HG03521 (cell line): ENCODE measurements around the gene ARPC5L.
"Not testable (repeated sequence)": the region's sequence is repeated elsewhere in the genome, so short reads cannot be mapped to it uniquely, and the experiment has no call there.

Source experiments
- ATAC-seq: cut with Tn5 transposase; IDR thresholded peaks from one replicate; pipeline ENCODE4 v1.9.1; 2021; ENCODE audit warnings: mild to moderate bottlenecking, moderate library complexity; ENCODE audit not compliant: unreplicated experiment

ARPC5L gene

GRCh38 chr9:124861342-124862229, at the start of gene ARPC5L, which contains the start of gene RPL35:
Gene ARPC5L, plus strand, starts transcription at chr9:124862130. Its CDS starts 7,161 bp downstream, at chr9:124869291.
Gene RPL35, minus strand, starts transcription at chr9:124861957. Its CDS starts 45 bp downstream, at chr9:124861912.
- ATAC-seq = peak; percentile 90

- ATAC-seq = no peak
Measured at GRCh38 chr9:124812441-124812876, 49.5 kb upstream of the ARPC5L start.

- no peak for ATAC-seq
Measured at GRCh38 chr9:124813041-124813440, 48.9 kb upstream of the ARPC5L start.

- ATAC-seq = no peak
Measured at GRCh38 chr9:124813501-124814163, 48.3 kb upstream of the ARPC5L start.

- no peak for ATAC-seq
Measured at GRCh38 chr9:124814164-124814535, 47.8 kb upstream of the ARPC5L start.

GRCh38 chr9:124815601-124816000, 46.3 kb upstream of the ARPC5L start:
- ATAC-seq = no peak

GRCh38 chr9:124818431-124819281, 43.3 kb upstream of the ARPC5L start:
- ATAC-seq = no peak

- ATAC-seq = no peak
Measured at GRCh38 chr9:124820698-124821623, 41.0 kb upstream of the ARPC5L start.

- no peak for ATAC-seq
Measured at GRCh38 chr9:124828489-124829333, 33.2 kb upstream of the ARPC5L start.

- no peak for ATAC-seq
Measured at GRCh38 chr9:124829334-124829669, 32.6 kb upstream of the ARPC5L start.

GRCh38 chr9:124830593-124830992, 31.3 kb upstream of the ARPC5L start:
- ATAC-seq = no peak

GRCh38 chr9:124831642-124832364, 30.1 kb upstream of the ARPC5L start:
- no peak for ATAC-seq

GRCh38 chr9:124834591-124834990, 27.3 kb upstream of the ARPC5L start:
- no peak for ATAC-seq

GRCh38 chr9:124835026-124835557, 26.8 kb upstream of the ARPC5L start:
- ATAC-seq = no peak

GRCh38 chr9:124838132-124838531, 23.8 kb upstream of the ARPC5L start:
- ATAC-seq = not testable (repeated sequence)

GRCh38 chr9:124838567-124839275, 23.2 kb upstream of the ARPC5L start:
- ATAC-seq = not testable (repeated sequence)

GRCh38 chr9:124839612-124840299, 22.2 kb upstream of the ARPC5L start:
- no peak for ATAC-seq
